SK-N-MC (cell line): Measurements from ENCODE around the gene SELENOT.

Source experiments
- DNase-seq: peaks from one replicate; pipeline ENCODE4 v3.0.0-alpha.2; 2011; ENCODE audit warnings: low read depth, low spot score
- H3K27ac ChIP-seq: fragments of 200-600 bp; sonication (generic); 2 replicates; pipeline ENCODE4 v1.5.1; 2016; ENCODE audit warnings: mixed run types
- H3K36me3 ChIP-seq: fragments of 200-600 bp; sonication (generic); 2 replicates; pipeline ENCODE4 v1.6.1; 2017; ENCODE audit warnings: antibody characterized with exemption, low read length, mixed read lengths; ENCODE audit not compliant: insufficient read depth
- H3K4me3 ChIP-seq: fragments of 200-600 bp; sonication (generic); 2 replicates; pipeline ENCODE4 v1.5.1; 2016
- H3K9ac ChIP-seq: fragments of 200-600 bp; sonication (generic); 2 replicates; pipeline ENCODE4 v1.8.0; 2017; ENCODE audit warnings: mixed run types, mixed read lengths; ENCODE audit not compliant: insufficient read length
- H3K9me3 ChIP-seq: fragments of 200-600 bp; sonication (generic); 2 replicates; pipeline ENCODE4 v1.6.1; 2017; ENCODE audit warnings: low read depth, mild to moderate bottlenecking, antibody characterized with exemption, low read length, moderate library complexity, mixed read lengths
- EZH2 ChIP-seq: fragments of 200-600 bp; sonication (generic); IDR thresholded peaks from one replicate; pipeline ENCODE4 v1.6.1; 2017; ENCODE audit warnings: antibody characterized with exemption
- FOXP2 ChIP-seq: optimal IDR thresholded peaks from 2 replicates; pipeline ENCODE3; 2011; ENCODE audit warnings: mild to moderate bottlenecking, moderate library complexity; ENCODE audit not compliant: insufficient read depth; ENCODE audit errors: extremely low read length, control extremely low read depth
- POLR2AphosphoS5 ChIP-seq: IDR thresholded peaks from 2 replicates; pipeline ENCODE4 v1.6.1; 2012; ENCODE audit warnings: mild to moderate bottlenecking, low read depth, low read length, borderline replicate concordance

SELENOT gene

DNA sequence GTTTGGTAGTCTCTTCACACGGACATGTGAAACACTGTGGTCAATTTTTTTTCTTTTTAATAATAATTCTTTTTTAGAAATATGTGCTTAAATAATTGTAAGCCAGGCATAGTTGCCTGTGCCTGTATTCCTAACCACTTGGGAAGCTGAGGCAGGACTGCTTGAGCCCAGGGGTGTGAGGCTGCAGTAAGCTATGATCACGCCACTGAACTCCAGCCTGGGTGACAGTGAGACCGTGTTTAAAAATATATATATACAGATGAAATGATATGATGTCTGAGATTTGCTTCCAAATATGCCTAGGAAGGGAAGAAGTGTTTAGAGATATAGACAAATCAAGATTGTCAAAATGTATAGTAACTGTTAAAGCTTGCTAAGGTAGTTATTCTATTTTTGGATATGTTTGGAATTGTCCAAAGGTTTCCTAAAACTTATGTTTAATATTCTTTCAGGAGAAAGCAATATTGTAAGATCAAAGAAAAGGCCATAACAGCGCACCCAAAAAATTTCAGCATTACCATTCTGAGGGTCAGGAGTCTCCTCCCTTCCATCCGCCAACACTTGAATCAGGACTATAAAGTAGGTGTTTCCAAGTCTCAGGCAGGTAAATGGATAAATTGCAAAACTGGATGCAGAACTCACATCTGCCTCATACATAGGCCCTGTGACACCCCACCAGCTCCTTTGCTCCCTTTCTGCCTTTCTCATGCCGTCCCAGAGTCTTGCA lies 532 bp upstream of the SELENOT start:
- peak overlapping the region; percentile 64; the same call in 1 of the 2 replicates for H3K27ac ChIP-seq
- no peak for TF ChIP-seq EZH2
- TF ChIP-seq POLR2AphosphoS5: no peak
- TF ChIP-seq FOXP2: no peak
- DNase-seq: no peak

GRCh38 chr3:150603980-150604319 lies 829 bp downstream of the SELENOT start:
- H3K4me3 ChIP-seq: peak overlapping the region; percentile 88
- H3K27ac ChIP-seq: peak overlapping the region; percentile 73
- no peaks in the 10 kb centered on the region; the same call in 1 of the 2 replicates for H3K9me3 ChIP-seq
- H3K36me3 ChIP-seq: peaks cover 41% of the 10 kb centered on the region
- H3K9ac ChIP-seq: peak overlapping the region; percentile 89
- TF ChIP-seq FOXP2 (no peak), POLR2AphosphoS5 (no peak), EZH2 (no peak)
- DNase-seq: no peak

More for the DNA sequence above, 532 bp upstream of the SELENOT start:
- Histone ChIP-seq H3K9me3 (no peaks in the 10 kb centered on the region; the same call in 1 of the 2 replicates), H3K4me3 (peak overlapping the region; percentile 88), H3K9ac (peak overlapping the region; percentile 89), H3K36me3 (peaks cover 27% of the 10 kb centered on the region)

- Histone ChIP-seq H3K27ac (no peak overlapping the region), H3K36me3 (peaks cover 48% of the 10 kb centered on the region), H3K9me3 (no peaks in the 10 kb centered on the region; the same call in 1 of the 2 replicates), H3K9ac (no peak overlapping the region), H3K4me3 (no peak overlapping the region)
- no peak for TF ChIP-seq EZH2
- TF ChIP-seq FOXP2: no peak
- no peak for TF ChIP-seq POLR2AphosphoS5
- DNase-seq: no peak
Measured at GRCh38 chr3:150605998-150606641, 3.0 kb downstream of the SELENOT start.

DNA sequence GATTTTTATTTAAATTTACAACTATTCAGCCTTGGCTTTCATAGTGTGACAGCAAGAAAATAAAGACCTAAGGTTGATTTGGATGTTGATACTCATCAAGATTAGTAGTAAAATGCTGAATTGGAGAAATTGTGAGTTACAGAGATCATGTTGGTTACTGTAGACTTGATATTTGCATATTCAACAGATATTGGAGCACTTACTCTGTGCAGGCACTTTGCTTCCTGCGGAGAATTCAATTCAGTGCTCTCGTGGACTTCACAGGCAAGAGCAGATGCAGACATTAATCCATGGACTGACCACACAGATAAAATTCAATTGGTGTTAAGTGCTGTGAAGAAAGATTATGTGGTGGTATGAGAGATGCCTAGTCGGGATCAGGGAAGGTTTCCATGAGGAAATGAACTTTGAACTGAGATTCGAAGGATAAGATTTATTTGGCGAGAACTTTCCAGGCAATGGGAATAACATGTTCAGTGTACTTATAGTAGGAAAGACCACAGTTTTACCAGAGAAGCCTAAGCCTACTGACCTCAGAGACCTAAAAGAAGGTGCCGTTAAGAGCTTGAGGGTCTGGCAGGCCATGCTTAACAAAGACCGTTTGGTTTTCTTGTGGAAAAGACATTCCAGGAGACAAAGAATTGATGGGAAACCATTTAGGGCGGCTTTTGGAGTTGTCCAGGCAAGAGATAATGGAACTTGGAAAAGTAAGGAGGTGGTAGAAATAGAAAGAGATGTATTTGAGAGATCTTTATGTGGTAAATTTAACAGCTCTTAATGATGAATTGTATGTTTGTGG lies 4.3 kb downstream of the SELENOT start:
- DNase-seq: no peak
- Histone ChIP-seq H3K4me3 (peak overlapping the region; percentile 36), H3K36me3 (peaks cover 62% of the 10 kb centered on the region), H3K9me3 (no peaks in the 10 kb centered on the region; the same call in 1 of the 2 replicates), H3K9ac (no peak overlapping the region), H3K27ac (peak overlapping the region; percentile 27)
- no peak for TF ChIP-seq FOXP2
- TF ChIP-seq POLR2AphosphoS5: no peak; the same call in 1 of the 2 replicates
- TF ChIP-seq EZH2: no peak

- Histone ChIP-seq H3K9ac (no peak overlapping the region), H3K27ac (no peak overlapping the region), H3K4me3 (no peak overlapping the region), H3K36me3 (peaks cover 80% of the 10 kb centered on the region), H3K9me3 (peaks cover 5% of the 10 kb centered on the region; the same call in 1 of the 2 replicates)
- TF ChIP-seq EZH2 (no peak), POLR2AphosphoS5 (no peak), FOXP2 (no peak)
- no peak for DNase-seq
Measured at GRCh38 chr3:150609988-150610387, 6.9 kb downstream of the SELENOT start.

DNA sequence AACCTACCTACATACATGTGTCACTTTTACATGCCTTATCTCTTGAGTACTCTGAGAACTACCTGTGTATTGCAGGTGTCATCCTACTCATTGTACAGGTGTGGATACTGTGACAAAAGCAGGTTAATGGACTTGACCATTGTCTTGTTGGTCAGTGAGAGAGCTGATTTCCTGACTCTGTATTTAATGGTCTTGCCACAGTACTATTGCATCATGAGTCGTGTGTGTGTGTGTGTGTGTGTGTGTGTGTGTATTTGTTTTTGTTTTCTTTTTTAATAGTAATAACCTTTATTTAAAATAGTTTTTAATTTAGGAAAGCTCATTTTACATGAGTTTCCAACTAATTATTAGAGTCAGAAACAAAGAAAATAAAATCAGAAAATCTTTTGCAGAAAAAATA lies 7.7 kb downstream of the SELENOT start:
- no peak for DNase-seq
- no peak overlapping the region for H3K4me3 ChIP-seq
- TF ChIP-seq EZH2: no peak
- TF ChIP-seq FOXP2: no peak
- no peak for TF ChIP-seq POLR2AphosphoS5
- H3K9me3 ChIP-seq: peaks cover 5% of the 10 kb centered on the region; the same call in 1 of the 2 replicates
- no peak overlapping the region for H3K27ac ChIP-seq
- H3K9ac ChIP-seq: no peak overlapping the region
- peaks cover 72% of the 10 kb centered on the region for H3K36me3 ChIP-seq

DNA sequence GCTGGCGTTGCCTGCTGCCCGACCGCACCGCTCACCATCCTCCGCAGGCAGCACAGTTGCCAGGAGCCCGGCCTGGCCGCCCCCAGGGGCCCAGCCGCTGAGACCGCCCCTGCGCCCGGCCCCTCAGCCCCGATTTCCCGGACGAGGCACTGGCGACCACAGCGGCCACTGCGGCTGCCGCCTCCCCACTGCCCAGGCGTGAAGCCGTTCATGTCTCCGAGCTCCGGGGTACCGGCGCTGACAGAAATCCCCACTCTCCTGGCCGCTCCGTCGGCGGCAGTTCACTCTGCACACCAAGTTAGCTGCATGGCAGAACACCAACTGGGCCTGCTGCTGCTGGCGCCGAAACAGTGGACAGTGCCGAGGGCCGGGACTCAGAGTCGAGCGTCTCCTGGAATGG lies 8.5 kb downstream of the SELENOT start:
- H3K36me3 ChIP-seq: peaks cover 64% of the 10 kb centered on the region
- no peak overlapping the region for H3K9ac ChIP-seq
- peaks cover 5% of the 10 kb centered on the region; the same call in 1 of the 2 replicates for H3K9me3 ChIP-seq
- no peak for DNase-seq
- H3K4me3 ChIP-seq: no peak overlapping the region
- TF ChIP-seq EZH2 (no peak), POLR2AphosphoS5 (no peak), FOXP2 (no peak)
- no peak overlapping the region for H3K27ac ChIP-seq

- peaks cover 62% of the 10 kb centered on the region for H3K36me3 ChIP-seq
- no peak overlapping the region for H3K9ac ChIP-seq
- DNase-seq: no peak
- TF ChIP-seq POLR2AphosphoS5 (no peak), EZH2 (no peak), FOXP2 (no peak)
- H3K4me3 ChIP-seq: no peak overlapping the region
- no peak overlapping the region for H3K27ac ChIP-seq
- H3K9me3 ChIP-seq: peaks cover 5% of the 10 kb centered on the region; the same call in 1 of the 2 replicates
Measured at GRCh38 chr3:150612494-150612893, 9.4 kb downstream of the SELENOT start.
